ENCODE data around the gene ZNF710. TPM values are rescaled to one million over a fixed set of nuclear protein-coding genes. Genes with fewer than 3 reads are reported as not detected.

Gene ZNF710
- total RNA-seq, 2 experiments from 2014 or later: 14.1 to 16.6 TPM

- Mint-ChIP-seq H3K27me3 (no peaks in the 10 kb centered on the region), H3K9me3 (ENCODE audit: low read depth) (no peaks in the 10 kb centered on the region), H3K4me1 (peaks cover 48% of the 10 kb centered on the region), H3K27ac (no peak overlapping the region), H3K4me3 (no peak overlapping the region), H3K36me3 (peaks cover 9% of the 10 kb centered on the region)
- DNase-seq (no peak), ATAC-seq (no peak)
- CTCF ChIA-PET: interaction anchor here (1.0 to 2.1 kb wide), 3 partner anchors 12 to 132 kb away, joined by 3 to 4 read pairs (median 4); no protein-coding TSS in a partner anchor
Observed at GRCh38 chr15:90030376-90030775, 29.3 kb downstream of the ZNF710 start.

- Mint-ChIP-seq H3K4me1 (peaks cover 52% of the 10 kb centered on the region), H3K27me3 (no peaks in the 10 kb centered on the region), H3K4me3 (peak overlapping the region; percentile 19), H3K36me3 (peaks cover 9% of the 10 kb centered on the region), H3K27ac (peak overlapping the region; percentile 85), H3K9me3 (ENCODE audit: low read depth) (no peaks in the 10 kb centered on the region)
- ATAC-seq: peak; percentile 46
- CTCF ChIA-PET: interaction anchor here (0.8 to 2.1 kb wide), 5 partner anchors 13 to 118 kb away, joined by 3 to 6 read pairs (median 4); no protein-coding TSS in a partner anchor
- DNase-seq: peak; percentile 53
Observed at GRCh38 chr15:90031231-90031791, 30.2 kb downstream of the ZNF710 start.

GRCh38 chr15:90033006-90033405 lies 31.9 kb downstream of the ZNF710 start:
- ATAC-seq (no peak), DNase-seq (no peak)
- Mint-ChIP-seq H3K9me3 (ENCODE audit: low read depth) (no peaks in the 10 kb centered on the region), H3K36me3 (peaks cover 12% of the 10 kb centered on the region), H3K27me3 (no peaks in the 10 kb centered on the region), H3K4me1 (peaks cover 63% of the 10 kb centered on the region), H3K4me3 (no peak overlapping the region), H3K27ac (peak overlapping the region; percentile 56)
- CTCF ChIA-PET: interaction anchor here (0.8 to 1.2 kb wide), 2 partner anchors 10 to 139 kb away, joined by 3 to 4 read pairs; partner anchors contain the start of gene AP3S2

- DNase-seq (no peak), ATAC-seq (no peak)
- peak overlapping the region; percentile 79 for H3K27ac Mint-ChIP-seq
- H3K4me1 Mint-ChIP-seq: peaks cover 63% of the 10 kb centered on the region
- peaks cover 11% of the 10 kb centered on the region for H3K36me3 Mint-ChIP-seq
- no peaks in the 10 kb centered on the region for H3K27me3 Mint-ChIP-seq
- CTCF ChIA-PET: interaction anchor here (0.8 to 1.2 kb wide), 3 partner anchors 11 to 139 kb away, joined by 3 to 4 read pairs (median 3); partner anchors contain the start of gene AP3S2
- H3K4me3 Mint-ChIP-seq: no peak overlapping the region
- H3K9me3 Mint-ChIP-seq (ENCODE audit: low read depth): no peaks in the 10 kb centered on the region
Observed at GRCh38 chr15:90033448-90033847, 32.3 kb downstream of the ZNF710 start.

- peaks cover 9% of the 10 kb centered on the region for H3K36me3 Mint-ChIP-seq
- H3K4me3 Mint-ChIP-seq: no peak overlapping the region
- CTCF ChIA-PET: interaction anchor here (0.6 to 1.0 kb wide), 3 partner anchors 33 to 339 kb away, joined by 3 read pairs; no protein-coding TSS in a partner anchor
- H3K27me3 Mint-ChIP-seq: no peaks in the 10 kb centered on the region
- peak overlapping the region; percentile 79 for H3K27ac Mint-ChIP-seq
- no peak for DNase-seq
- peaks cover 68% of the 10 kb centered on the region for H3K4me1 Mint-ChIP-seq
- H3K9me3 Mint-ChIP-seq (ENCODE audit: low read depth): no peaks in the 10 kb centered on the region
- no peak for ATAC-seq
Observed at GRCh38 chr15:90035095-90035839, 34.1 kb downstream of the ZNF710 start.

- DNase-seq (no peak), ATAC-seq (no peak)
- CTCF ChIA-PET: no interaction called here
- H3K27ac Mint-ChIP-seq: no peak overlapping the region
- no peaks in the 10 kb centered on the region for H3K27me3 Mint-ChIP-seq
- H3K9me3 Mint-ChIP-seq (ENCODE audit: low read depth): no peaks in the 10 kb centered on the region
- peaks cover 66% of the 10 kb centered on the region for H3K4me1 Mint-ChIP-seq
- no peak overlapping the region for H3K4me3 Mint-ChIP-seq
- H3K36me3 Mint-ChIP-seq: peaks cover 9% of the 10 kb centered on the region
Observed at GRCh38 chr15:90035840-90036230, 34.7 kb downstream of the ZNF710 start.

GRCh38 chr15:90036343-90036742 lies 35.2 kb downstream of the ZNF710 start:
- no peak for ATAC-seq
- CTCF ChIA-PET: no interaction called here
- H3K27ac Mint-ChIP-seq: no peak overlapping the region
- no peaks in the 10 kb centered on the region for H3K27me3 Mint-ChIP-seq
- H3K9me3 Mint-ChIP-seq (ENCODE audit: low read depth): no peaks in the 10 kb centered on the region
- DNase-seq: no peak
- H3K4me3 Mint-ChIP-seq: no peak overlapping the region
- H3K4me1 Mint-ChIP-seq: peaks cover 62% of the 10 kb centered on the region
- peaks cover 9% of the 10 kb centered on the region for H3K36me3 Mint-ChIP-seq

- no peak overlapping the region for H3K27ac Mint-ChIP-seq
Observed at GRCh38 chr15:90036806-90037510, 35.8 kb downstream of the ZNF710 start.

GRCh38 chr15:90037511-90037860 lies 36.4 kb downstream of the ZNF710 start:
- peak overlapping the region; percentile 44 for H3K27ac Mint-ChIP-seq
- CTCF ChIA-PET: no interaction called here
- H3K9me3 Mint-ChIP-seq (ENCODE audit: low read depth): no peaks in the 10 kb centered on the region
- H3K4me3 Mint-ChIP-seq: no peak overlapping the region
- ATAC-seq (no peak), DNase-seq (no peak)
- H3K36me3 Mint-ChIP-seq: peaks cover 9% of the 10 kb centered on the region
- H3K27me3 Mint-ChIP-seq: no peaks in the 10 kb centered on the region
- H3K4me1 Mint-ChIP-seq: peaks cover 55% of the 10 kb centered on the region

More at GRCh38 chr15:90036806-90037510, 35.8 kb downstream of the ZNF710 start:
- H3K9me3 Mint-ChIP-seq (ENCODE audit: low read depth): no peaks in the 10 kb centered on the region
- CTCF ChIA-PET: no interaction called here
- DNase-seq (no peak), ATAC-seq (no peak)
- H3K4me1 Mint-ChIP-seq: peaks cover 58% of the 10 kb centered on the region
- peaks cover 9% of the 10 kb centered on the region for H3K36me3 Mint-ChIP-seq
- H3K4me3 Mint-ChIP-seq: no peak overlapping the region
- no peaks in the 10 kb centered on the region for H3K27me3 Mint-ChIP-seq

- CTCF ChIA-PET: interaction anchor here (1.3 kb wide), 1 partner anchor 298 kb away, joined by 4 read pairs; no protein-coding TSS in a partner anchor
- Mint-ChIP-seq H3K4me3 (no peak overlapping the region), H3K27ac (peak overlapping the region; percentile 44), H3K4me1 (peaks cover 52% of the 10 kb centered on the region), H3K27me3 (no peaks in the 10 kb centered on the region), H3K36me3 (peaks cover 9% of the 10 kb centered on the region), H3K9me3 (ENCODE audit: low read depth) (no peaks in the 10 kb centered on the region)
- DNase-seq (peak; percentile 72), ATAC-seq (peak; percentile 56)
Observed at GRCh38 chr15:90037961-90038631, 37.0 kb downstream of the ZNF710 start.

GRCh38 chr15:90038632-90039095 lies 37.5 kb downstream of the ZNF710 start:
- no peak for ATAC-seq
- Mint-ChIP-seq H3K4me1 (peaks cover 46% of the 10 kb centered on the region), H3K27ac (peak overlapping the region; percentile 33), H3K36me3 (peaks cover 9% of the 10 kb centered on the region), H3K9me3 (ENCODE audit: low read depth) (no peaks in the 10 kb centered on the region), H3K4me3 (no peak overlapping the region), H3K27me3 (no peaks in the 10 kb centered on the region)
- CTCF ChIA-PET: interaction anchor here (1.3 kb wide), 1 partner anchor 298 kb away, joined by 4 read pairs; no protein-coding TSS in a partner anchor
- DNase-seq: no peak

- no peaks in the 10 kb centered on the region for H3K9me3 Mint-ChIP-seq (ENCODE audit: low read depth)
- H3K36me3 Mint-ChIP-seq: peaks cover 6% of the 10 kb centered on the region
- H3K27me3 Mint-ChIP-seq: no peaks in the 10 kb centered on the region
- DNase-seq (no peak), ATAC-seq (no peak)
- CTCF ChIA-PET: no interaction called here
- peaks cover 33% of the 10 kb centered on the region for H3K4me1 Mint-ChIP-seq
- H3K27ac Mint-ChIP-seq: no peak overlapping the region
- no peak overlapping the region for H3K4me3 Mint-ChIP-seq
Observed at GRCh38 chr15:90039996-90040395, 38.9 kb downstream of the ZNF710 start.

- Mint-ChIP-seq H3K4me3 (no peak overlapping the region), H3K27ac (no peak overlapping the region), H3K9me3 (ENCODE audit: low read depth) (no peaks in the 10 kb centered on the region), H3K27me3 (no peaks in the 10 kb centered on the region), H3K4me1 (peaks cover 27% of the 10 kb centered on the region), H3K36me3 (peaks cover 6% of the 10 kb centered on the region)
- CTCF ChIA-PET: no interaction called here
- ATAC-seq (no peak), DNase-seq (no peak)
Observed at GRCh38 chr15:90040618-90041017, 39.5 kb downstream of the ZNF710 start.

Measured in activated CD8-positive, alpha-beta memory T cell treated with anti-CD3 and anti-CD28 coated beads, Interleukin-2, amount 10 ng/mL, durations not matched to agents 7 days and 5 days (primary cell).